Activated CD8-positive, alpha-beta T cell treated with anti-CD3 and anti-CD28 coated beads, Interleukin-2, amount 10 ng/mL, durations not matched to agents 7 days and 5 days (primary cell): ENCODE measurements around the gene TGFA. TPM values are rescaled to one million over a fixed set of nuclear protein-coding genes. Genes with fewer than 3 reads are reported as not detected.

Source experiments
- ATAC-seq: fragments of 150-1000 bp; cut with Tn5 transposase; one replicate; pipeline ENCODE4 v1.10.0; 2021; ENCODE audit warnings: moderate library complexity
- CTCF ChIA-PET: fragments of 350-600 bp; sonication (Branson Sonifier 250); formaldehyde crosslinking; loops from one replicate; lab custom pipeline; 2021; ENCODE audit warnings: antibody characterized with exemption; lab: Charles Lee
- POLR2A ChIA-PET: fragments of 350-600 bp; sonication (Branson Sonifier 250); formaldehyde crosslinking; loops from one replicate; lab custom pipeline; 2021; ENCODE audit warnings: antibody characterized with exemption; lab: Charles Lee
- DNase-seq: peaks from one replicate; pipeline ENCODE4 v3.0.0-alpha.2; 2020
- H3K27ac Mint-ChIP-seq: one replicate; pipeline ENCODE4 v1.8.0; 2021; ENCODE audit warnings: mild to moderate bottlenecking, mixed read lengths
- H3K27me3 Mint-ChIP-seq: one replicate; pipeline ENCODE4 v1.8.0; 2021; ENCODE audit warnings: low read depth, mixed read lengths
- H3K36me3 Mint-ChIP-seq: one replicate; pipeline ENCODE4 v1.8.0; 2021; ENCODE audit warnings: low read depth, mixed read lengths
- H3K4me1 Mint-ChIP-seq: one replicate; pipeline ENCODE4 v1.8.0; 2021; ENCODE audit warnings: low read depth, mixed read lengths
- H3K4me3 Mint-ChIP-seq: one replicate; pipeline ENCODE4 v1.8.0; 2021; ENCODE audit warnings: mild to moderate bottlenecking, mixed read lengths
- H3K9me3 Mint-ChIP-seq: one replicate; pipeline ENCODE4 v1.8.0; 2022; ENCODE audit warnings: mixed read lengths; ENCODE audit not compliant: insufficient read depth
- total RNA-seq, 2 experiments: library from RNA; stranded (reverse); gene quantifications; one replicate each; pipeline ENCODE4 v1.2.3, GENCODE V29; 2021

TGFA gene
- total RNA-seq, 2 experiments from 2014 or later, result 0.13 TPM; not detected in 1

- ChIA-PET CTCF (no interaction called here), POLR2A (no interaction called here)
- H3K36me3 Mint-ChIP-seq, result no peaks in the 10 kb centered on the region
Observed at GRCh38 chr2:70566464-70566863, 12.8 kb upstream of the TGFA start.

GRCh38 chr2:70565039-70565731, 11.6 kb upstream of the TGFA start:
- H3K36me3 Mint-ChIP-seq, result no peaks in the 10 kb centered on the region
- no peak for ATAC-seq
- DNase-seq, result no peak
- H3K27me3 Mint-ChIP-seq, result peaks cover 9% of the 10 kb centered on the region
- ChIA-PET POLR2A (no interaction called here), CTCF (interaction anchor here (0.6 kb wide), 1 partner anchor 145 kb away, joined by 3 read pairs; no protein-coding TSS in a partner anchor)
- no peaks in the 10 kb centered on the region for H3K4me1 Mint-ChIP-seq
- no peak overlapping the region for H3K27ac Mint-ChIP-seq
- no peaks in the 10 kb centered on the region for H3K9me3 Mint-ChIP-seq
- no peak overlapping the region for H3K4me3 Mint-ChIP-seq

More at GRCh38 chr2:70566464-70566863, 12.8 kb upstream of the TGFA start:
- no peaks in the 10 kb centered on the region for H3K4me1 Mint-ChIP-seq
- DNase-seq (no peak), ATAC-seq (no peak)
- peaks cover 6% of the 10 kb centered on the region for H3K27me3 Mint-ChIP-seq
- no peak overlapping the region for H3K4me3 Mint-ChIP-seq
- no peaks in the 10 kb centered on the region for H3K9me3 Mint-ChIP-seq
- H3K27ac Mint-ChIP-seq, result no peak overlapping the region

GRCh38 chr2:70561893-70562292, 8.3 kb upstream of the TGFA start:
- ChIA-PET CTCF (no interaction called here), POLR2A (no interaction called here)
- ATAC-seq (no peak), DNase-seq (no peak)
- Mint-ChIP-seq H3K27ac (no peak overlapping the region), H3K36me3 (no peaks in the 10 kb centered on the region), H3K4me1 (no peaks in the 10 kb centered on the region), H3K27me3 (peaks cover 26% of the 10 kb centered on the region), H3K9me3 (no peaks in the 10 kb centered on the region), H3K4me3 (no peak overlapping the region)

GRCh38 chr2:70560442-70560841, 6.8 kb upstream of the TGFA start:
- ATAC-seq (no peak), DNase-seq (no peak)
- no peak overlapping the region for H3K27ac Mint-ChIP-seq
- no peaks in the 10 kb centered on the region for H3K4me1 Mint-ChIP-seq
- ChIA-PET CTCF (no interaction called here), POLR2A (no interaction called here)
- no peaks in the 10 kb centered on the region for H3K36me3 Mint-ChIP-seq
- no peak overlapping the region for H3K4me3 Mint-ChIP-seq
- H3K27me3 Mint-ChIP-seq, result peaks cover 33% of the 10 kb centered on the region
- H3K9me3 Mint-ChIP-seq, result no peaks in the 10 kb centered on the region

- H3K36me3 Mint-ChIP-seq, result no peaks in the 10 kb centered on the region
- POLR2A ChIA-PET, result no interaction called here
- ATAC-seq, result no peak
- H3K9me3 Mint-ChIP-seq, result no peaks in the 10 kb centered on the region
- CTCF ChIA-PET, result no interaction called here
- peaks cover 33% of the 10 kb centered on the region for H3K27me3 Mint-ChIP-seq
- H3K4me3 Mint-ChIP-seq, result no peak overlapping the region
- no peak overlapping the region for H3K27ac Mint-ChIP-seq
- H3K4me1 Mint-ChIP-seq, result no peaks in the 10 kb centered on the region
- DNase-seq, result no peak
Observed at GRCh38 chr2:70560040-70560439, 6.4 kb upstream of the TGFA start.

GRCh38 chr2:70558195-70558808, 4.7 kb upstream of the TGFA start:
- ChIA-PET POLR2A (no interaction called here), CTCF (interaction anchor here (0.8 to 1.1 kb wide), 2 partner anchors 12 to 58 kb away, joined by 3 to 4 read pairs; no protein-coding TSS in a partner anchor)
- H3K4me3 Mint-ChIP-seq, result no peak overlapping the region

GRCh38 chr2:70557171-70557838, 3.7 kb upstream of the TGFA start:
- ATAC-seq, result no peak
- no peak for DNase-seq
- no peaks in the 10 kb centered on the region for H3K9me3 Mint-ChIP-seq
- no peaks in the 10 kb centered on the region for H3K36me3 Mint-ChIP-seq
- no peak overlapping the region for H3K4me3 Mint-ChIP-seq
- no peak overlapping the region for H3K27ac Mint-ChIP-seq
- ChIA-PET CTCF (interaction anchor here (0.8 to 1.3 kb wide), 5 partner anchors 11 to 87 kb away, joined by 3 to 4 read pairs (median 3); no protein-coding TSS in a partner anchor), POLR2A (no interaction called here)
- H3K27me3 Mint-ChIP-seq, result peaks cover 49% of the 10 kb centered on the region
- peaks cover 21% of the 10 kb centered on the region for H3K4me1 Mint-ChIP-seq

More at GRCh38 chr2:70558195-70558808, 4.7 kb upstream of the TGFA start:
- peaks cover 42% of the 10 kb centered on the region for H3K27me3 Mint-ChIP-seq
- H3K27ac Mint-ChIP-seq, result no peak overlapping the region
- H3K4me1 Mint-ChIP-seq, result peaks cover 11% of the 10 kb centered on the region
- H3K9me3 Mint-ChIP-seq, result no peaks in the 10 kb centered on the region
- DNase-seq (no peak), ATAC-seq (no peak)
- no peaks in the 10 kb centered on the region for H3K36me3 Mint-ChIP-seq

- POLR2A ChIA-PET, result no interaction called here
- Mint-ChIP-seq H3K27ac (no peak overlapping the region), H3K4me1 (peaks cover 25% of the 10 kb centered on the region), H3K9me3 (no peaks in the 10 kb centered on the region), H3K36me3 (no peaks in the 10 kb centered on the region), H3K4me3 (no peak overlapping the region), H3K27me3 (peaks cover 53% of the 10 kb centered on the region)
- no peak for ATAC-seq
- no peak for DNase-seq
- CTCF ChIA-PET, result interaction anchor here (1.3 kb wide), 1 partner anchor 87 kb away, joined by 3 read pairs; no protein-coding TSS in a partner anchor
Observed at GRCh38 chr2:70556608-70557007, 3.0 kb upstream of the TGFA start.

GRCh38 chr2:70554338-70554892, 789 bp upstream of the TGFA start:
- Mint-ChIP-seq H3K4me1 (peaks cover 26% of the 10 kb centered on the region), H3K27ac (no peak overlapping the region), H3K9me3 (no peaks in the 10 kb centered on the region), H3K27me3 (peaks cover 57% of the 10 kb centered on the region), H3K4me3 (peak overlapping the region; percentile 67), H3K36me3 (no peaks in the 10 kb centered on the region)
- ChIA-PET CTCF (interaction anchor here (0.6 to 1.0 kb wide), 2 partner anchors 210 to 235 kb away, joined by 3 read pairs; no protein-coding TSS in a partner anchor), POLR2A (no interaction called here)
- DNase-seq (no peak), ATAC-seq (no peak)

GRCh38 chr2:70553334-70553583, 367 bp downstream of the TGFA start:
- peak overlapping the region; percentile 70 for H3K4me3 Mint-ChIP-seq
- peak; percentile 27 for ATAC-seq
- peak; percentile 30 for DNase-seq
- H3K27me3 Mint-ChIP-seq, result peaks cover 51% of the 10 kb centered on the region
- H3K4me1 Mint-ChIP-seq, result peaks cover 26% of the 10 kb centered on the region
- H3K27ac Mint-ChIP-seq, result no peak overlapping the region
- H3K36me3 Mint-ChIP-seq, result no peaks in the 10 kb centered on the region
- ChIA-PET POLR2A (no interaction called here), CTCF (interaction anchor here (1.0 to 2.0 kb wide), 2 partner anchors 9 to 213 kb away, joined by 5 to 6 read pairs; no protein-coding TSS in a partner anchor)
- no peaks in the 10 kb centered on the region for H3K9me3 Mint-ChIP-seq

- no peaks in the 10 kb centered on the region for H3K9me3 Mint-ChIP-seq
- peak overlapping the region; percentile 70 for H3K4me3 Mint-ChIP-seq
- no peak overlapping the region for H3K27ac Mint-ChIP-seq
- no peaks in the 10 kb centered on the region for H3K36me3 Mint-ChIP-seq
- H3K4me1 Mint-ChIP-seq, result peaks cover 26% of the 10 kb centered on the region
- CTCF ChIA-PET, result interaction anchor here (1.0 to 2.0 kb wide), 4 partner anchors 9 to 248 kb away, joined by 5 to 6 read pairs (median 5); no protein-coding TSS in a partner anchor
- POLR2A ChIA-PET, result no interaction called here
- DNase-seq (peak; percentile 29), ATAC-seq (no peak)
- peaks cover 48% of the 10 kb centered on the region for H3K27me3 Mint-ChIP-seq
Observed at GRCh38 chr2:70552501-70553333, 909 bp downstream of the TGFA start.
